Trophoblast cell (in vitro differentiated cells and primary cell): Measurements from ENCODE around the gene TFIP11.

Experiments
- DNase-seq, 2 donors: peaks; one replicate each; pipeline ENCODE4 v3.0.0-alpha.2; 2016
- H2AFZ ChIP-seq: 2 replicates; pipeline ENCODE4 v1.6.1; 2013; ENCODE audit warnings: low read length, moderate library complexity, mild to moderate bottlenecking; ENCODE audit not compliant: insufficient read depth, poor library complexity
- H2AK5ac ChIP-seq: 2 replicates; pipeline ENCODE4 v1.6.1; 2013; ENCODE audit warnings: mild to moderate bottlenecking, low read length
- H2BK120ac ChIP-seq: 2 replicates; pipeline ENCODE4 v1.6.1; 2013; ENCODE audit warnings: low read length, mild to moderate bottlenecking, moderate library complexity; ENCODE audit not compliant: insufficient read depth, poor library complexity
- H2BK12ac ChIP-seq: 2 replicates; pipeline ENCODE4 v1.6.1; 2013; ENCODE audit warnings: mild to moderate bottlenecking, low read length, moderate library complexity
- H2BK5ac ChIP-seq: 2 replicates; pipeline ENCODE4 v1.6.1; 2013; ENCODE audit warnings: low read length, low read depth, moderate library complexity, mild to moderate bottlenecking; ENCODE audit not compliant: poor library complexity
- H3K14ac ChIP-seq: 2 replicates; pipeline ENCODE4 v1.6.1; 2013; ENCODE audit warnings: mild to moderate bottlenecking, low read length
- H3K18ac ChIP-seq: 2 replicates; pipeline ENCODE4 v1.6.1; 2013; ENCODE audit warnings: mild to moderate bottlenecking, low read length
- H3K23ac ChIP-seq: 2 replicates; pipeline ENCODE4 v1.6.1; 2013; ENCODE audit warnings: low read length
- H3K27ac ChIP-seq: 2 replicates; pipeline ENCODE4 v1.5.1; 2013; ENCODE audit warnings: low read depth, mild to moderate bottlenecking, inconsistent platforms, low read length, moderate library complexity
- H3K27me3 ChIP-seq: 2 replicates; pipeline ENCODE4 v1.6.1; 2013; ENCODE audit warnings: inconsistent platforms, mild to moderate bottlenecking, low read length, moderate library complexity; ENCODE audit not compliant: insufficient read depth
- H3K36me3 ChIP-seq, 2 experiments: 1 replicate in 1 of 2; 2 replicates in 1 of 2; pipeline ENCODE4 v1.6.1; 2013; ENCODE audit warnings: low read length in 2 of 2, mild to moderate bottlenecking in 2 of 2, moderate library complexity in 1 of 2; ENCODE audit not compliant: insufficient read depth in 2 of 2, control insufficient read depth in 1 of 2
- H3K4ac ChIP-seq: 2 replicates; pipeline ENCODE4 v1.6.1; 2013; ENCODE audit warnings: low read depth, mild to moderate bottlenecking, low read length, moderate library complexity
- H3K4me1 ChIP-seq, 2 experiments: 1 replicate in 1 of 2; 2 replicates in 1 of 2; pipeline ENCODE4 v1.6.1; 2013; ENCODE audit warnings: low read length in 2 of 2, mild to moderate bottlenecking in 2 of 2, moderate library complexity in 1 of 2; ENCODE audit not compliant: insufficient read depth in 2 of 2, control insufficient read depth in 1 of 2
- H3K4me2 ChIP-seq: 2 replicates; pipeline ENCODE4 v1.6.1; 2013; ENCODE audit warnings: inconsistent platforms, mild to moderate bottlenecking, low read length, moderate library complexity
- H3K4me3 ChIP-seq: 2 replicates; pipeline ENCODE4 v1.5.1; 2013; ENCODE audit warnings: mild to moderate bottlenecking, low read depth, low read length, inconsistent platforms
- H3K79me1 ChIP-seq: one replicate; pipeline ENCODE4 v1.6.1; 2013; ENCODE audit warnings: low read length
- H3K79me2 ChIP-seq: 2 replicates; pipeline ENCODE4 v1.6.1; 2013; ENCODE audit warnings: low read length, mild to moderate bottlenecking; ENCODE audit not compliant: control insufficient read depth, insufficient read depth, poor library complexity
- H3K9ac ChIP-seq: 2 replicates; pipeline ENCODE4 v1.6.1; 2013; ENCODE audit warnings: mild to moderate bottlenecking, low read length
- H3K9me3 ChIP-seq: 2 replicates; pipeline ENCODE4 v1.6.1; 2013; ENCODE audit warnings: low read depth, mild to moderate bottlenecking, control low read depth, inconsistent platforms, low read length; ENCODE audit not compliant: insufficient read depth
- H4K12ac ChIP-seq: 2 replicates; pipeline ENCODE4 v1.6.1; 2013; ENCODE audit warnings: low read depth, mild to moderate bottlenecking, low read length, moderate library complexity
- H4K8ac ChIP-seq: 2 replicates; pipeline ENCODE4 v1.6.1; 2013; ENCODE audit warnings: low read depth, mild to moderate bottlenecking, low read length, moderate library complexity
- H4K91ac ChIP-seq: one replicate; pipeline ENCODE4 v1.6.1; 2013; ENCODE audit warnings: low read depth, mild to moderate bottlenecking, low read length, moderate library complexity
- WGBS: extraction: QIAGEN DNeasy Blood & Tissue Kit; methylation state at CpG from one replicate; pipeline ENCODE4 v1.1.7; 2013; ENCODE audit warnings: missing lambda C conversion rate; ENCODE audit not compliant: insufficient read length, insufficient coverage; ENCODE audit errors: extremely low coverage; 5-methylcytosine and 5-hydroxymethylcytosine counted together

TFIP11 gene

DNA sequence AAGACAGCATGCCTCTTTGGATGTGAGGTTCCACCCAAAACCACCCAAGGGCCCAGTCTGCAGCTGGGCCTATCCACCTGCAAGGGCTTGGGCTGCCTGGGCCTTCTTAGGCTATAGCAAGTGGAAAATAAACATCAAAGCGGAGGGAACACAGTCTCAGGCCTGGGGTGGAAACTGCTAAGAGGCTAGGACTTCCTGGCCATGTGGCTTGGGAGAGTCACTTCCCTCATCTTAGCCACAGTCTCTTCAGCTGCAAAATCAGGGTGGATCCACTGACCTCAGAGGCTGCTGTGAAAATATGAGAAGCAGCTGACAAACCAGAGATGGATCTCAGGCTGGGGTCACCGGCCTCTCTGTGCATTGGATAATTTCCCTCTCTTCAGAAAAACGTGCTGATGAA, 30.6 kb upstream of the TFIP11 start:
- Histone ChIP-seq H3K18ac (no peak overlapping the region), H3K14ac (no peak overlapping the region), H3K4me3 (no peak overlapping the region), H4K12ac (no peak overlapping the region), H3K4me1 (no peaks in the 10 kb centered on the region), H3K79me1 (no peaks in the 10 kb centered on the region), H2BK12ac (no peak overlapping the region), H3K23ac (no peak overlapping the region), H3K27ac (no peak overlapping the region), H3K36me3 (peaks cover 26 to 29% of the 10 kb centered on the region in 2 experiments), H3K9me3 (peaks cover 2% of the 10 kb centered on the region), H2BK120ac (no peak overlapping the region), H2AK5ac (no peak overlapping the region), H4K91ac (no peak overlapping the region), H2AFZ (no peak overlapping the region), H3K79me2 (no peaks in the 10 kb centered on the region), H3K4me2 (no peak overlapping the region), H3K9ac (no peak overlapping the region), H3K27me3 (no peaks in the 10 kb centered on the region), H3K4ac (no peak overlapping the region), H4K8ac (no peak overlapping the region), H2BK5ac (no peak overlapping the region)
- DNase-seq, result no peak
- no CpG with 5 or more reads among the region's 3 CpGs for WGBS

DNA sequence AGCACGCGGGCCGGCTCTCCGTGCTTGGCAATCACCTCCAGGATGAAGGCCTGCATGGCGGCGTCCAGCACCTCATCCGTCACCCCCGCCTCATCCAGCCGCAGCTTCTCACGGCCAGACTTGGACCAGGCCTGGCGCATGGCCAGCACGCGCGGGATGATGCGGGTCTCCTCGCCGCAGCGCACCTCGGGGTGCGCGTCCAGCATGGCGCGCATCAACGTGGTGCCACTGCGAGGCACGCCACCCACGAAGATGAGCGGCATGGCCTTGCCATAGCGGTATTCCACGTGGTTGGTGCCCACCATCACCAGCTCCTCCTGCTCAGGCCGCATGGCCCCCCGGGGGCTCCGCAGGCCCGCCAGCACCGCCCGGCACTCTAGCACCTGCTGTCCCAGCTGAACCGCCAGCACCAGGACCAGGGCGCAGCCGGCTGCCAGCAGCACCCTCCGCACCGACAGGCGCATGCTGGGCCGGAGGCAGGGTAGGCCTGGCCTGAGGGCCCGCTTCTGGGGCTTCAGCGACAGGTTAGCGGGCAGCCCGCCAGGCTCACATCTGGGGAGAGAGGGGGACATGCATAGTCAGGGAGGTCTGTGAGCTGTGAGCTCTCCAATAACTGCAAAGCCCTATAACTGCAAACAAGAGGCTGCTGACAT, 29.0 kb upstream of the TFIP11 start:
- no peaks in the 10 kb centered on the region for H3K27me3 ChIP-seq
- peaks cover 2% of the 10 kb centered on the region for H3K9me3 ChIP-seq
- no peak overlapping the region for H3K9ac ChIP-seq
- WGBS, result no CpG with 5 or more reads among the region's 47 CpGs
- H3K14ac ChIP-seq, result no peak overlapping the region
- H3K27ac ChIP-seq, result no peak overlapping the region
- no peak overlapping the region for H2BK12ac ChIP-seq
- no peak overlapping the region for H2BK5ac ChIP-seq
- H3K79me2 ChIP-seq, result no peaks in the 10 kb centered on the region
- H2AK5ac ChIP-seq, result no peak overlapping the region
- H4K12ac ChIP-seq, result no peak overlapping the region
- H3K4me2 ChIP-seq, result no peak overlapping the region
- no peaks in the 10 kb centered on the region for H3K4me1 ChIP-seq
- H3K79me1 ChIP-seq, result no peaks in the 10 kb centered on the region
- H3K4ac ChIP-seq, result no peak overlapping the region
- no peak overlapping the region for H4K8ac ChIP-seq
- peaks cover 27 to 29% of the 10 kb centered on the region in 2 experiments for H3K36me3 ChIP-seq
- peak overlapping the region; percentile 64 for H3K4me3 ChIP-seq
- no peak overlapping the region for H3K18ac ChIP-seq
- no peak overlapping the region for H3K23ac ChIP-seq
- H2AFZ ChIP-seq, result no peak overlapping the region
- H2BK120ac ChIP-seq, result no peak overlapping the region
- no peak overlapping the region for H4K91ac ChIP-seq
- DNase-seq, result no peak

DNA sequence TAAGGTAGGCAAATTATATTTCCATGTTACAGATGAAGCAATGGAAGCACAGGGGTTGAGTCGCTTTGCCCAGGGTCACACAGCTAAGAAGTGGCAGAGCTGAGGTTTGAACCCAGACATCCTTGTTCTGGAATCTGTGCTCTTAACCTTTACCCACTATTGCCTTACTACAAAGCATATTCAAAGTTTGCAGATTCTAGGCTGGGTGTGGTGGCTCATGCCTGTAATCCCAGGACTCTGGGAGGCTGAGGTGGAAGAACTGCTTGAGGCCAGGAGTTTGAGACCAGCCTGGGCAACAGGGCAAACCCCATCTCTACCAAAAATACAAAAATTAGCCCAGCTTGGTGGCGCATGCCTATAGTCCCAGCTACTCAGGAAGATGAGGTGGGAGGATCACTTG, 27.8 kb upstream of the TFIP11 start:
- H3K4me2 ChIP-seq, result no peak overlapping the region
- H3K4ac ChIP-seq, result no peak overlapping the region
- no peaks in the 10 kb centered on the region for H3K27me3 ChIP-seq
- no peaks in the 10 kb centered on the region for H3K79me1 ChIP-seq
- H3K27ac ChIP-seq, result no peak overlapping the region
- no peak overlapping the region for H4K12ac ChIP-seq
- DNase-seq, result no peak
- no peak overlapping the region for H2BK12ac ChIP-seq
- H4K91ac ChIP-seq, result no peak overlapping the region
- H2AFZ ChIP-seq, result no peak overlapping the region
- no peak overlapping the region for H2BK5ac ChIP-seq
- no peak overlapping the region for H3K9ac ChIP-seq
- no peaks in the 10 kb centered on the region for H3K79me2 ChIP-seq
- H3K36me3 ChIP-seq, result peaks cover 29 to 36% of the 10 kb centered on the region in 2 experiments
- H3K4me1 ChIP-seq, result no peaks in the 10 kb centered on the region
- no peak overlapping the region for H2AK5ac ChIP-seq
- no peak overlapping the region for H3K4me3 ChIP-seq
- no peak overlapping the region for H3K23ac ChIP-seq
- no peak overlapping the region for H2BK120ac ChIP-seq
- H3K9me3 ChIP-seq, result peaks cover 2% of the 10 kb centered on the region
- H3K18ac ChIP-seq, result no peak overlapping the region
- H3K14ac ChIP-seq, result no peak overlapping the region
- no peak overlapping the region for H4K8ac ChIP-seq
- no CpG with 5 or more reads among the region's 2 CpGs for WGBS

DNA sequence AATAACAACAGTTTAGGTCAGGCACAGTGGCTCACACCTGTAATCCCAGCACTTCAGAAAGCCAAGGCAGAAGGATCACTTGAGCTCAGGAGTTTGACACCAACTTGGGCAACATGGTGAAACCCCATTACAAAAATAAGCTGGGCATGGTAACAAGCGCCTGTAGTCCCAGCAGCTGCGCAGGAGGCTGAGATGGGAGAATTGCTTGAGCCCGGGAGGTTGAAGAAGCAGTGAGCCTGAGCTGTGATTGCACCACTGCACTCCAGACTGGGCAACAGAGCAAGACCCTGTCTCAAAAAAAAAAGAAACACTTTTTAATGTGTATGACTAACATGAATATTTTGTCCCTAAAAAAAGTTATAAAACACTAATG, 24.5 kb upstream of the TFIP11 start:
- H3K4me1 ChIP-seq, result peaks cover 3% of the 10 kb centered on the region in 2 experiments
- WGBS, result no CpG with 5 or more reads among the region's 3 CpGs
- no peak overlapping the region for H2AK5ac ChIP-seq
- no peaks in the 10 kb centered on the region for H3K79me1 ChIP-seq
- no peaks in the 10 kb centered on the region for H3K79me2 ChIP-seq
- H4K8ac ChIP-seq, result no peak overlapping the region
- H4K12ac ChIP-seq, result no peak overlapping the region
- H3K9ac ChIP-seq, result no peak overlapping the region
- no peak overlapping the region for H3K4ac ChIP-seq
- H3K14ac ChIP-seq, result no peak overlapping the region
- H4K91ac ChIP-seq, result no peak overlapping the region
- H3K18ac ChIP-seq, result no peak overlapping the region
- H3K4me2 ChIP-seq, result no peak overlapping the region
- H3K27ac ChIP-seq, result no peak overlapping the region
- H3K36me3 ChIP-seq, result peaks cover 25 to 32% of the 10 kb centered on the region in 2 experiments
- H3K4me3 ChIP-seq, result no peak overlapping the region
- no peak for DNase-seq
- no peak overlapping the region for H2BK5ac ChIP-seq
- H3K23ac ChIP-seq, result no peak overlapping the region
- H3K9me3 ChIP-seq, result peaks cover 2% of the 10 kb centered on the region
- no peak overlapping the region for H2BK120ac ChIP-seq
- no peaks in the 10 kb centered on the region for H3K27me3 ChIP-seq
- no peak overlapping the region for H2BK12ac ChIP-seq
- no peak overlapping the region for H2AFZ ChIP-seq
